IPS-18c (cell line): Measurements from ENCODE around the gene DHX58.

Source experiments
- H3K4me3 ChIP-seq: 2 replicates; pipeline ENCODE4 v1.7.0; 2013; ENCODE audit warnings: low read depth, mild to moderate bottlenecking, low read length, moderate library complexity; ENCODE audit not compliant: insufficient read depth
- H3K9me3 ChIP-seq: one replicate; pipeline ENCODE4 v1.6.1; 2013; ENCODE audit warnings: mild to moderate bottlenecking, low read length, moderate library complexity; ENCODE audit not compliant: control insufficient read depth, insufficient read depth

Gene DHX58

DNA sequence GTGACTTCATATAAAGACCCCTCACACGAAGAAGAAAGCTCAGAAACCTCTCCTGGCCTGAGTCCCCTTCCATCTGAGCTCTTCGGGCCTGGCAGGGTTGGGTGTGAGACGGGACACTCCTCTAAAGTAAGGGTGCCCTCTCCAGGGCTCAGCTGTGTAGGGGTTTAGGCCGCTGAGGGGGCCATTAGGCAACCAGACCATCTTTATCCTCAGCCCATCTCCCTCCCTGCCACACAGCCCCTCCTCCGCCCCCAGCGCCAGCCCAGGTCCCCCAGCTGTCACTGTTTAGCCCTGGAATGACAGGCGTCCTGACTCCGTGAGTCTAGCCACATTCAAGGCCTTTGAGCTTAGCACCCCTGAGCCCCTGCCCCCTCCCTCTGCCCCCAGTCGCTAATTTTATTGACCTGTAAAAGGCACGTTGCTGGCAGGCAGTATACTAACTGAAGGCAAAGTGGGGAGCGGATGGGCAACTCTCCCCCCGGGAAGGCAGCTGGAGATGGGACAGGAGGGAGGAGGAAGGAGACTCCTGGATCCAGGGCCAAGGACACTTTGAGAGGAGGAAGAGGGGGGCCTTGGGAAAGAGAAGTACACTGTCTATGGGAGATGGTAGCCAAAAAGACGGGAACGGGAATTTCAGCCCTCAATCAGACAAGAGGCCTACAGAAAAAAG, 13.6 kb downstream of the DHX58 start:
- Histone ChIP-seq H3K4me3 (peak overlapping the region; percentile 31; the same call in 1 of the 2 replicates), H3K9me3 (peaks cover 4% of the 10 kb centered on the region)

DNA sequence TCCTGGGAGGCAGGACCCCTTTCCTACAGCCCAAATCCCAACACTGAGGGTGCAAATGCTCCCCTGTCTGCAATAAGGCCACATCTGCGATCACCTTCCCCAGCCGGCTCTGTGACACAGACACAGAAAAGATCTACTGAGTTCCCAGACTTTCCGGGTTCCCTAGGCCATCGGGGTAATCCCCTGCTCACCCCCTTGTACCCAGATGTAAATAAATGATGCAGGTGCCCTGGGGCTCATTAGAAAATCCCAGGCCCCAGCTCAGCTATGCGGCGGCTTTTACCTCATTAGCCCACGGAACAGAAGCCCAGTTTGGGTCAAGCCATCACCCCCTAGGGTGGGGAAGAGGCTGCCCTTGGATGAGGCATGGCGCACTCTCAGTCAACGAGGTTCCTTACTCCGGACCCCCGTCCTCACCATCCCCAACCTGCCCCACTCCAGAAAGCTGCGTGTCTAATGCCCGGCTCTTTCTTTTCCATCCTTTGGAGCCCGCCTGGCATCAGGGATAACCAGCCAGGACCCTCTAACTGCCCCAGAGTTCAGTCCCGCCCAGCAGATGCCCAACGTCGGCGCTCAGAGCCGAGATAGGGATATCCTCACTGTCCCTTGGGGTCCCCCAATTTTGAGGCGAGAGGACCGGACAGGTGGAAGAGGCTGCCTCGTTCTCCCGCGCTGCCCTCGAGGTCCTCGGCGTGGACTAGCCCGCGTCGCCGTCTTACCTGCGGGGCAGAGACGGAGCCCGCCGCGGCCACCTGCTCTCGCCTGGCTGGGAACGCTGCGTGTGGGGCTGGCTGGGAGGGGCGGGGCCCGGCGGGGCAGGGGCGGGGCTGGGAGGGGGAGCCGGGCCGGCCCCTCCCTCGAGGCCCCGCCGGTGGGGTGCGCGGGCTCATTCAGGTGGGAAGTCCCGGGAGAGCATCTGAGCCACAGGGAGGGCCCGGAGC, 14.6 kb downstream of the DHX58 start, which contains the start of gene ZNF385C:
ZNF385C (minus strand) TSS at position 783 of the 941 bp plus-strand sequence. CDS start 35,417 bp downstream, outside the sequence.
- Histone ChIP-seq H3K4me3 (peak within 1 kb of the TSS; percentile 47), H3K9me3 (peaks cover 4% of the 10 kb centered on the region)

GRCh38 chr17:42096360-42097111, 16.0 kb downstream of the DHX58 start:
- H3K9me3 ChIP-seq: peaks cover 2% of the 10 kb centered on the region
- no peak overlapping the region; the same call in 1 of the 2 replicates for H3K4me3 ChIP-seq

GRCh38 chr17:42094375-42095069, 18.0 kb downstream of the DHX58 start:
- H3K9me3 ChIP-seq: peaks cover 2% of the 10 kb centered on the region
- H3K4me3 ChIP-seq: no peak overlapping the region

- Histone ChIP-seq H3K4me3 (no peak overlapping the region), H3K9me3 (no peaks in the 10 kb centered on the region)
Measured at GRCh38 chr17:42092939-42093338, 19.6 kb downstream of the DHX58 start.

- H3K9me3 ChIP-seq: no peaks in the 10 kb centered on the region
- no peak overlapping the region for H3K4me3 ChIP-seq
Measured at GRCh38 chr17:42090964-42091790, 21.3 kb downstream of the DHX58 start.

GRCh38 chr17:42088736-42089135, 23.8 kb downstream of the DHX58 start:
- no peaks in the 10 kb centered on the region for H3K9me3 ChIP-seq
- no peak overlapping the region for H3K4me3 ChIP-seq

DNA sequence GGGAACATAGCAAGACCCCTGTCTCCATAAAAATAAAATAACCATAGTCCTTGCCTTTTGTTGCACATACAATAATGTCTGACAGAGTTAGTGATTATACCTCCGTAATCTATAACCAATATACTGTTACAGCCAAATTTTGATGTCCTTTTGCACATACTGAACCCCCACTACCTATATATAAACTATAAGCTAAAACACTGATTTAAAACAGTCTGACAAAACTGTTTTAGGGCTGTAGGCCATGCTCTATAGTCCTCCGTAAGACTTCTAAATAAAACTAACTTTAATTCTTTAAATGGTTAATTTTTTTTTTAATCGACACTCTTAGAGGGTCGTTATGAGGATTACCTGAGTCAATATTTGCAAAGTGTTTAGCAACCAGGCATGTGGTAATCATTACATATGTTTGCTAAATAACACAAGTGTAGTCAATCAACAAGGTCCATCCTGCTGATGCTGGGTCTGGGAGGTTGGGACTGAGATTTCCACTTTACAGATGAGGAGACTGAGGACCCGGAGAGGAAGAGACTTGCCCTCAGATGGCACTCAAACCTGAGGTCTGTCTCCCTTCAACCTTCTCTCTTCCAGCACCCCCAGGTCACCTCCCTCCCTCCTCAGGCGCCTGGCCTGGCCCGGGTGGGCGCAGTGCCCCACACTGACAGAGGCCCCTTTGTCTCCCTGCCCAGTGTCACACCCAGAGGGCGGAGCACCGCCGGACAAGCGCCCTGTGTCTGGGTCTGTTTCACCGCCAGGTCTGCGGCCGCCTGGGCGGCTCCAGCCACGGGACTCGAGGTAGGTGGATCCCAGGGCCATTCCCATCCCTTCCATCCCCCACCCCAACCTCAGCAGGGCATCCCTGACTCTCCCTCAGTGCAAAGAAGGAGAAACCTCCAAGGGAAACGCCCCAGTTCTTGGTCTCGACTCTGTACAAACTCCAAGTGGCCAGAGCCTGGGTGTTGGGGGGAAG, 24.5 kb downstream of the DHX58 start:
- Histone ChIP-seq H3K4me3 (no peak overlapping the region), H3K9me3 (no peaks in the 10 kb centered on the region)

DNA sequence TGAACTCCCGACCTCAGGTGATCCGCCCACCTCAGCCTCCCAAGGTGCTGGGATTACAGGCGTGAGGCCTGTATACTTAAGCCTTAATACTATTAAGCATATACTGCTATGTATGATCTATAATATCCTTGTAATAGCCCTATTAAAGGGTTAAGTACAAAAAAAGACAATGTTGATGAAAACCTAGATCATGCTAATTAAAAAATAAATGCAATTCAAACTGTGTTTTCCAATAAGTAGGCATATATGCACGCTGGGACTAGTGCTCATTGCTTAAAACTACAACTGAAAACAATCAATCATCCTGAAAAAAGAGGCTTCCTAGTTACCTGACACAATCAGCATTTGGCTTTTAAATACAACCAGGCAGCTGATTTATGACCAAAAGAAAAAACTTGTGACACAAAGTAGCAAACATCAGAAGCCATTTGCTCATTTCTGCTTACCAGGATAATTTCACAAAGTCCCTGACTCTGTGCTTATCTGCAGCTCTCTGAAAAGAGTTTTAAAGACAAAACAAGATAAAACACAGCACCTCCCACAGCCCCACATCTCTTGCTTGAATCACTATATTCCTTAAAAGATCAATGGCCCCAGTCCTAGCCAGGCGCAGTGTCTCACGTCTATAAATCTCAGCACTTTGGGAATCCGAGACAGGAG, 25.3 kb downstream of the DHX58 start:
- H3K4me3 ChIP-seq: no peak overlapping the region

GRCh38 chr17:42081516-42082129, 30.9 kb downstream of the DHX58 start:
- no peak overlapping the region for H3K4me3 ChIP-seq

More for the DNA sequence above, 25.3 kb downstream of the DHX58 start:
- H3K9me3 ChIP-seq: no peaks in the 10 kb centered on the region

GRCh38 chr17:42079541-42079940, 33.0 kb downstream of the DHX58 start:
- Histone ChIP-seq H3K4me3 (no peak overlapping the region), H3K9me3 (no peaks in the 10 kb centered on the region)

More at GRCh38 chr17:42081516-42082129, 30.9 kb downstream of the DHX58 start:
- no peaks in the 10 kb centered on the region for H3K9me3 ChIP-seq

- Histone ChIP-seq H3K9me3 (no peaks in the 10 kb centered on the region), H3K4me3 (no peak overlapping the region)
Measured at GRCh38 chr17:42078396-42079043, 34.0 kb downstream of the DHX58 start.

GRCh38 chr17:42077755-42078154, 34.8 kb downstream of the DHX58 start:
- Histone ChIP-seq H3K9me3 (no peaks in the 10 kb centered on the region), H3K4me3 (no peak overlapping the region)
